ENCODE measurements around the gene DIO1. TPM values are rescaled to one million over a fixed set of nuclear protein-coding genes. Genes with fewer than 3 reads are reported as not detected.
A peak's percentile ranks its signal among the peaks of the same experiment; 100 is the strongest.

DIO1 gene
- total and polyA plus RNA-seq, 9 of the 15 experiments (the other 6 are each of a cell fraction or from before 2014, with no cell fraction given) = not detected

GRCh38 chr1:53889304-53890298 lies 4.4 kb upstream of the DIO1 start, which contains the start of gene YIPF1 (continued):
- TF ChIP-seq ATF1 (CRISPR knock-in tag; IDR thresholded peaks at IDR 0.05) (no peak), ATF1 (tag; IDR thresholded peaks at IDR 0.05) (peak; percentile 20; the same call in 1 of the 2 replicates), ZEB2 (IDR thresholded peaks at IDR 0.05) (0 out of 2 replicates have a peak, but pooled peaks have one; percentile 28), NBN (IDR thresholded peaks at IDR 0.05; ENCODE audit: low read depth) (peak; percentile 75), SRSF7 (optimal IDR thresholded peaks at IDR 0.05; ENCODE audit: low read depth, low read length) (no peak), JUN (IDR thresholded peaks at IDR 0.05; ENCODE audit: borderline replicate concordance, low read depth, low read length) (no peak), JUN (CRISPR knock-in tag; IDR thresholded peaks at IDR 0.05; ENCODE audit: borderline replicate concordance) (no peak), CHAMP1 (IDR thresholded peaks at IDR 0.05) (peak; percentile 78), HMGN3 (IDR thresholded peaks at IDR 0.05; ENCODE audit: borderline replicate concordance, extremely low read depth, insufficient read length, low read depth, low read length) (peak; percentile 81), ZBTB33 (CRISPR knock-in tag; IDR thresholded peaks at IDR 0.05) (peak; percentile 13; the same call in 1 of the 2 replicates), ZNF431 (CRISPR knock-in tag; IDR thresholded peaks at IDR 0.05) (no peak), PHB (CRISPR knock-in tag; IDR thresholded peaks at IDR 0.05) (peak; percentile 95), ETV5 (CRISPR knock-in tag; IDR thresholded peaks at IDR 0.05; ENCODE audit: low read depth) (peak; percentile 79), SMAD4 (CRISPR knock-in tag; conservative IDR thresholded peaks at IDR 0.05) (peak; percentile 48), HMBOX1 (IDR thresholded peaks at IDR 0.05) (no peak), ZBTB7A (IDR thresholded peaks at IDR 0.05; ENCODE audit: borderline replicate concordance, control insufficient read depth, low read depth, low read length) (peak; percentile 23; the same call in 1 of the 2 replicates), CREB1 (IDR thresholded peaks at IDR 0.05) (0 out of 2 replicates have a peak, but pooled peaks have one; percentile 15), CREB1 (CRISPR knock-in tag; IDR thresholded peaks at IDR 0.05) (peak; percentile 51; the same call in 1 of the 2 replicates), SRSF3 (IDR thresholded peaks at IDR 0.05; ENCODE audit: insufficient read depth, low read length) (no peak), PRMT5 (CRISPR knock-in tag; IDR thresholded peaks at IDR 0.05) (no peak), GATAD2A (IDR thresholded peaks at IDR 0.05) (no peak), LEF1 (IDR thresholded peaks at IDR 0.05) (peak; percentile 33; the same call in 1 of the 2 replicates)
- TF ChIP-seq, protein P1, sequence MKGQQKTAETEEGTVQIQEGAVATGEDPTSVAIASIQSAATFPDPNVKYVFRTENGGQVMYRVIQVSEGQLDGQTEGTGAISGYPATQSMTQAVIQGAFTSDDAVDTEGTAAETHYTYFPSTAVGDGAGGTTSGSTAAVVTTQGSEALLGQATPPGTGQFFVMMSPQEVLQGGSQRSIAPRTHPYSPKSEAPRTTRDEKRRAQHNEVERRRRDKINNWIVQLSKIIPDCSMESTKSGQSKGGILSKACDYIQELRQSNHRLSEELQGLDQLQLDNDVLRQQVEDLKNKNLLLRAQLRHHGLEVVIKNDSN (CRISPR knock-in tag; IDR thresholded peaks at IDR 0.05) = no peak; the same call in 1 of the 2 replicates
